Esophagus muscularis mucosa (tissue), 4 donors: ENCODE results near the gene TRIM5. TPM values are rescaled to one million over a fixed set of nuclear protein-coding genes. Genes with fewer than 3 reads are reported as not detected.

Experiments
- DNase-seq: peaks from one replicate; pipeline ENCODE4 v3.0.0-alpha.2; 2017; ENCODE audit errors: extremely low spot score
- H3K27ac ChIP-seq, 4 donors: fragments of 200-600 bp; sonication (generic); replicated peaks in 1 of 4; 1 replicate in 3 of 4; 2 replicates in 1 of 4; pipeline ENCODE4 v1.5.1; 2016 to 2019; ENCODE audit warnings: mild to moderate bottlenecking in 1 of 4
- H3K27me3 ChIP-seq, 4 donors: fragments of 200-600 bp; sonication (generic); one replicate each; pipeline versions ENCODE4 v1.5.1 to v1.6.0; 2016 to 2019
- H3K36me3 ChIP-seq, 4 donors: fragments of 200-600 bp; sonication (generic); one replicate each; pipeline ENCODE4 v1.5.1; 2016 to 2019
- H3K4me1 ChIP-seq, 4 donors: fragments of 200-600 bp; sonication (generic); one replicate each; pipeline ENCODE4 v1.5.1; 2016 to 2019
- H3K4me3 ChIP-seq, 4 donors: fragments of 200-600 bp; sonication (generic); 1 replicate in 2 of 4; 2 replicates in 2 of 4; pipeline ENCODE4 v1.5.1; 2016 to 2019; ENCODE audit warnings: mild to moderate bottlenecking in 4 of 4, moderate library complexity in 1 of 4
- H3K9me3 ChIP-seq, 4 donors: fragments of 200-600 bp; sonication (generic); 1 replicate in 3 of 4; 2 replicates in 1 of 4; pipeline ENCODE4 v1.5.1; 2016 to 2019
- EP300 ChIP-seq: sonication (generic); formaldehyde crosslinking; IDR thresholded peaks from one replicate; pipeline ENCODE4 v1.6.1; 2017; ENCODE audit warnings: antibody characterized with exemption
- POLR2A ChIP-seq: fragments of 450-650 bp; IDR thresholded peaks from one replicate; pipeline ENCODE4 v1.6.1; 2017; ENCODE audit warnings: antibody characterized with exemption, moderate library complexity, mild to moderate bottlenecking, low read depth
- POLR2AphosphoS5 ChIP-seq, 2 donors: sonication (generic); formaldehyde crosslinking; IDR thresholded peaks; one replicate each; pipeline ENCODE4 v1.6.1; 2017; ENCODE audit warnings: antibody characterized with exemption in 2 of 2
- whole genome bisulfite sequencing: methylation state at CpG from one replicate; pipeline ENCODE4 v1.1.5; 2018; 5-methylcytosine and 5-hydroxymethylcytosine counted together
- intact Hi-C: fragments of 100-400 bp; cut with DNase I; formaldehyde crosslinking; loops from one replicate; pipeline ENCODE4 v1.15.1; 2023
- total RNA-seq, 4 donors: library from RNA; depleted of rRNA; stranded (reverse); fragments of >200 nt; gene quantifications; one replicate each; pipeline versions ENCODE4 v1.1.0 to v1.2.1, GENCODE V29; 2016
- TF ChIP-seq, protein P1 (sequence below), 3 experiments: fragments of 200-600 bp in 2 of 3; fragments of 450-650 bp in 1 of 3; sonication (generic) in 2 of 3; IDR thresholded peaks; one replicate each; pipeline ENCODE4 v1.5.1; 2017 to 2019; ENCODE audit warnings: antibody characterized with exemption in 3 of 3, mild to moderate bottlenecking in 2 of 3, moderate library complexity in 1 of 3

Gene TRIM5
- total RNA-seq, 4 donors from 2014 or later, result 15.9 to 21.5 (median 16.6) TPM

DNA sequence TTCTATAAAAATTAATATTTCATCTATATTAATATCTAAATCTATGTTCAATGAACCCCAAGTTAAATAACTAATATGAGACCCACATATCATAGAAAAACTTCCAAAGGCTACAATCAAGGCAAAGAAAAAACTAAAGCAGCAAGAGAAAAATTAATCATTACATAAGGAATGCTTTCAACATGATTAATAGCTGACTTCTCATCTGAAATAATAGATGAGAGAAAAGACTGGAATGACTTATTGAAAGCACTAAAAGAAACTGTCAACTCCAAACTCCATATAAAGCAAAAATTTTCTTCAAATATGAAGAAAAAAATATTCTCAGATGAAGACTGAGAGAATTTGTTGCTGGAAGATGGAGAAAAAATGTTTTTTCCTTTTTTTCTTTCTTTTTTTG is 13.0 kb downstream of the TRIM5 start:
- intact Hi-C loops, result no loop called here
- Histone ChIP-seq H3K36me3 (peaks cover 8 to 62% (median 26%) of the 10 kb centered on the region in 4 donors), H3K9me3 (no peaks in the 10 kb centered on the region), H3K27me3 (no peaks in the 10 kb centered on the region), H3K4me3 (no peak overlapping the region), H3K4me1 (no peaks in the 10 kb centered on the region), H3K27ac (no peak overlapping the region)
- DNase-seq, result no peak
- TF ChIP-seq POLR2AphosphoS5 (IDR thresholded peaks at IDR 0.05) (no peak), EP300 (no peak), POLR2A (no peak)

DNA sequence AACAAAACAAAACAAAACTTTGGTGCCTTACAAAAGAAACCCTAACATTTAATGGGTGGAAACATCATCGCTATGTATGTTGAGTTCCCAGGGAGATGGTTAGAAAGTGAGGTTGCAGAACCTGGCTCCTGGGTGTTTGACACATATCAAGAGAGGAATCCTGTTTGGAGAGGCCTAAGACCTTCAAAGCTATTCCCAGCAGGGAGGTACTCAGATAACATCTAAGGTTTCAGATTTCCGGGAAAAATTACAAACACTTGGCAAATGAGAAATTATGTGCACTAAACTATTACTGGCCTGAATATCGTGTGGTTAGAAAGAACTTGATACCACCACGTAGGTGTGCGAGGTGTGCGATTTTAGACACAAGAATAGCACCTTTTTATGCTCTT is 18.5 kb downstream of the TRIM5 start:
- no peaks in the 10 kb centered on the region for H3K27me3 ChIP-seq
- peaks cover 33 to 88% (median 46%) of the 10 kb centered on the region in 4 donors for H3K36me3 ChIP-seq
- 83% methylated on average over 6 of the region's 6 CpGs for WGBS
- no peak overlapping the region for H3K27ac ChIP-seq
- peak; percentile 3 for DNase-seq
- H3K4me3 ChIP-seq, result no peak overlapping the region
- intact Hi-C loops, result no loop called here
- TF ChIP-seq POLR2A (no peak), POLR2AphosphoS5 (IDR thresholded peaks at IDR 0.05) (no peak), EP300 (no peak)
- TF ChIP-seq, protein P1, sequence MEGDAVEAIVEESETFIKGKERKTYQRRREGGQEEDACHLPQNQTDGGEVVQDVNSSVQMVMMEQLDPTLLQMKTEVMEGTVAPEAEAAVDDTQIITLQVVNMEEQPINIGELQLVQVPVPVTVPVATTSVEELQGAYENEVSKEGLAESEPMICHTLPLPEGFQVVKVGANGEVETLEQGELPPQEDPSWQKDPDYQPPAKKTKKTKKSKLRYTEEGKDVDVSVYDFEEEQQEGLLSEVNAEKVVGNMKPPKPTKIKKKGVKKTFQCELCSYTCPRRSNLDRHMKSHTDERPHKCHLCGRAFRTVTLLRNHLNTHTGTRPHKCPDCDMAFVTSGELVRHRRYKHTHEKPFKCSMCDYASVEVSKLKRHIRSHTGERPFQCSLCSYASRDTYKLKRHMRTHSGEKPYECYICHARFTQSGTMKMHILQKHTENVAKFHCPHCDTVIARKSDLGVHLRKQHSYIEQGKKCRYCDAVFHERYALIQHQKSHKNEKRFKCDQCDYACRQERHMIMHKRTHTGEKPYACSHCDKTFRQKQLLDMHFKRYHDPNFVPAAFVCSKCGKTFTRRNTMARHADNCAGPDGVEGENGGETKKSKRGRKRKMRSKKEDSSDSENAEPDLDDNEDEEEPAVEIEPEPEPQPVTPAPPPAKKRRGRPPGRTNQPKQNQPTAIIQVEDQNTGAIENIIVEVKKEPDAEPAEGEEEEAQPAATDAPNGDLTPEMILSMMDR (IDR thresholded peaks at IDR 0.05), result no peak
- H3K9me3 ChIP-seq, result no peaks in the 10 kb centered on the region
- H3K4me1 ChIP-seq, result no peaks in the 10 kb centered on the region

DNA sequence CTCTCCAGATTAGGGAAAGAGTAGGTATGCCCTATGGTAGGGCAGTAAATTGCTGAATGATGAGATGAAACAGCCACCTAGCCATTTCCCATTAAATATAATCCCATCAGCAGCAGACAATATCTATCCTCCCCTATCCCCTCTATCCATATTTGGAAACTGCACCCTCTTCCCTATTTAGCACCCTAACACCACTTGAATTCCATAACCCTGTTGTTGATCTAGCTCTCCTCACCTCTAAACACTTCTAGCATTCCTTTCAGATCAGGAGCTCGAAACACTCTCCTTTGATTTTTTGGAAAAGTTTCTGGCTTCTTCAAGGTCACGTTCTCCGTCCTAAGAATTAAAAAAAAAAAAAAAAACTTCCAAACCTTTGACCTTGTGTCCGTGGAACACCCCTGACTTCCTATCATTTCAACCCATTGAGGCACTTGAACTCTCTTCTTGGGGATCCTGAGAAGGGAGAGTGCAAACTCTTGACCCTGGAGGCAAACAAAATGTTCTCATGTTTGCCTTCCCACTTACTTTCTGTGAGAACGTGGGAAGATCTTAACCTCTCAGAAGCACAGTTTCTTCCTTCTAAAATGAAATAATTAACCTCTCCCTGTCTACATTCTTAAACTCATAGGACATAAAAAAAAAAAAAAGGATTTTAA is 19.0 kb downstream of the TRIM5 start:
- intact Hi-C loops, result no loop called here
- peaks cover 33 to 88% (median 44%) of the 10 kb centered on the region in 4 donors for H3K36me3 ChIP-seq
- H3K27me3 ChIP-seq, result no peaks in the 10 kb centered on the region
- WGBS, result 85% methylated on average over 5 of the region's 5 CpGs
- no peaks in the 10 kb centered on the region for H3K4me1 ChIP-seq
- H3K9me3 ChIP-seq, result no peaks in the 10 kb centered on the region
- H3K27ac ChIP-seq, result no peak overlapping the region
- DNase-seq, result peak; percentile 3
- H3K4me3 ChIP-seq, result no peak overlapping the region
- no peak for TF ChIP-seq POLR2A
- TF ChIP-seq POLR2AphosphoS5 (IDR thresholded peaks at IDR 0.05), result no peak
- no peak for TF ChIP-seq EP300
- TF ChIP-seq, protein P1 (IDR thresholded peaks at IDR 0.05), result no peak

DNA sequence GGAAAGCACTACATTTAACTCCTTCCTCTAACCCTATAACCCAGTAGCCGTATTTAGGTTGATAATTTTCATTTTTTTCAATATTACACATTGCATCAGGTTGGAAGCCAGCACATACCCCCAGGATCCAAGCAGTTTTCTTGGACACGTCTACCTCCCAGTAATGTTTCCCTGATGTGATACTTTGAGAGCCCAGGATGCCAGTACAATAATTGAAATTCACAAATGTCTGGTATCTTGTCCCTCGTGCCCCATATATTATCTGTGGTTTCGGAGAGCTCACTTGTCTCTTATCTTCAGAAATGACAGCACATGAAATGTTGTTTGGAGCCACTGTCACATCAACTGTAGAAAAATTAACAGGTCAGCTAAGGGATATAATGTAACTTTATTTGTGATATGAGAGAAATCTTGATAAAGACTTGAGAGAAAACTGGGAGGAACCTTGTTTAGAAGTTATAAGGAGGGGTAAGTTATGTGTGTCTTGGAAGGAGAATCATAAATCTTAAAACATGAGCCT is 19.8 kb downstream of the TRIM5 start:
- peak; percentile 10 for DNase-seq
- H3K4me1 ChIP-seq, result no peaks in the 10 kb centered on the region
- intact Hi-C loops, result no loop called here
- 96% methylated on average over 4 of the region's 4 CpGs for WGBS
- peaks cover 33 to 81% (median 38%) of the 10 kb centered on the region in 4 donors for H3K36me3 ChIP-seq
- no peak overlapping the region for H3K4me3 ChIP-seq
- H3K9me3 ChIP-seq, result no peaks in the 10 kb centered on the region
- H3K27ac ChIP-seq, result no peak overlapping the region
- TF ChIP-seq POLR2A, result no peak
- TF ChIP-seq POLR2AphosphoS5 (IDR thresholded peaks at IDR 0.05), result no peak
- TF ChIP-seq EP300, result no peak
- TF ChIP-seq, protein P1 (IDR thresholded peaks at IDR 0.05), result no peak
- H3K27me3 ChIP-seq, result no peaks in the 10 kb centered on the region

DNA sequence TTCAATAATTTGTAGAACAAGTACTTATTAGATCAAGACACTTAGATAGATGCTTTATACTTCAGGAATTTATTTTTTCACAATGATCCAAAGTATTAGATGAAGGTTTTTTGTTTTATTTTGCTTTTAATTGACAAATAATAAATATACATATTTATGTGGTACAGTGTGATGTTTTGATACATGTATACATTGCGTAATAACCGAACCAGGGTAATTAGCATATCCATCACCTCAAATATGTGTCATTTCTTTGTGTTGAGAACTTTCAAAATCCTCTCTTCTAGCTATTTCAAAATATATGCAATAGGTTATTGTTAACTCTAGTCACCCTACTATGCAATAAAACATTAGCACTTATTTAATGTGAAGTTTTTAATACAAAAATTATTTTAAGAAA is 21.4 kb downstream of the TRIM5 start:
- intact Hi-C loops, result no loop called here
- Histone ChIP-seq H3K9me3 (no peaks in the 10 kb centered on the region), H3K36me3 (peaks cover 25 to 67% (median 27%) of the 10 kb centered on the region in 4 donors), H3K4me1 (no peaks in the 10 kb centered on the region), H3K4me3 (no peak overlapping the region), H3K27me3 (no peaks in the 10 kb centered on the region), H3K27ac (no peak overlapping the region)
- WGBS, result 95% methylated on average over 2 of the region's 2 CpGs
- DNase-seq, result no peak
- TF ChIP-seq EP300, result no peak
- TF ChIP-seq POLR2AphosphoS5 (IDR thresholded peaks at IDR 0.05), result no peak
- TF ChIP-seq POLR2A, result no peak
- TF ChIP-seq, protein P1 (IDR thresholded peaks at IDR 0.05), result no peak
